Subcutaneous preadipocyte (primary cell): ENCODE data around the gene RRP15. TPM values are rescaled to one million over a fixed set of nuclear protein-coding genes. Genes with fewer than 3 reads are reported as not detected.

Experiments used
- small RNA-seq: library from RNA; depleted of rRNA; stranded (forward); fragments of <200 nt; gene quantifications from one replicate; pipeline ENCODE3, GENCODE V24; 2012
- total RNA-seq: library from RNA; depleted of rRNA; stranded (reverse); fragments of >200 nt; gene quantifications from 2 replicates; pipeline ENCODE4 v1.2.3, GENCODE V29; 2012

The RRP15 gene
- 5.1 and 9.2 TPM in 2 replicates for total RNA-seq

GRCh38 chr1:218284917-218285635 lies at the start of gene RRP15:
RRP15 (plus strand) TSS chr1:218285293; CDS start chr1:218285317, 24 bp downstream.

GRCh38 chr1:218344814-218345672 lies 60.0 kb downstream of the RRP15 start, which contains the start of gene TGFB2:
TGFB2 (plus strand) TSS chr1:218345336; CDS start chr1:218346702, 1,366 bp downstream.

Small RNA genes lying within 50 kb of the gene (small RNA-seq; reads per million reads assigned to genes)
- not detected for gene AC096638.1

Other genes starting within 250 kb of the RRP15 start
- gene TGFB2, start 60.0 kb downstream of the RRP15 start, total RNA-seq, result 0.73 and 0.78 TPM in 2 replicates